Endothelial cell (in vitro differentiated cells): ENCODE measurements around the gene USP54. TPM values are rescaled to one million over a fixed set of nuclear protein-coding genes. Genes with fewer than 3 reads are reported as not detected.
"Not testable (repeated sequence)": the region's sequence is repeated elsewhere in the genome, so short reads cannot be mapped to it uniquely, and the experiment has no call there.

Experiments used
- DNase-seq: peaks from one replicate; pipeline ENCODE4 v3.0.0; 2021; ENCODE audit warnings: low spot score
- H3K27ac Mint-ChIP-seq: one replicate; pipeline ENCODE4 v1.8.0; 2021; ENCODE audit warnings: mixed read lengths, inconsistent platforms; ENCODE audit not compliant: unreplicated experiment
- H3K27me3 Mint-ChIP-seq: one replicate; pipeline ENCODE4 v1.8.0; 2021; ENCODE audit warnings: mild to moderate bottlenecking, moderate library complexity, mixed read lengths, inconsistent platforms; ENCODE audit not compliant: unreplicated experiment
- H3K36me3 Mint-ChIP-seq: one replicate; pipeline ENCODE4 v1.8.0; 2021; ENCODE audit warnings: mild to moderate bottlenecking, low read depth, mixed read lengths, inconsistent platforms; ENCODE audit not compliant: unreplicated experiment
- H3K4me1 Mint-ChIP-seq: one replicate; pipeline ENCODE4 v1.8.0; 2021; ENCODE audit warnings: mild to moderate bottlenecking, mixed read lengths, inconsistent platforms; ENCODE audit not compliant: unreplicated experiment
- H3K4me3 Mint-ChIP-seq: one replicate; pipeline ENCODE4 v1.8.0; 2021; ENCODE audit warnings: mild to moderate bottlenecking, mixed read lengths, inconsistent platforms; ENCODE audit not compliant: unreplicated experiment
- H3K9me3 Mint-ChIP-seq: one replicate; pipeline ENCODE4 v1.8.0; 2021; ENCODE audit warnings: mixed read lengths, inconsistent platforms; ENCODE audit not compliant: unreplicated experiment
- CTCF ChIP-seq: fragments of 200-600 bp; sonication (generic); IDR thresholded peaks from one replicate; pipeline ENCODE4 v1.5.0; 2021; ENCODE audit warnings: antibody characterized with exemption; ENCODE audit not compliant: unreplicated experiment
- total RNA-seq: library from RNA; stranded (reverse); fragmentation: NEBNext Ultra II Directional; extraction: Animal tissue kit (Norgen Biotek cat#: 25700); gene quantifications from one replicate; pipeline ENCODE4 v1.2.1, GENCODE V29; 2021; ENCODE audit not compliant: unreplicated experiment

Gene USP54
- total RNA-seq, 1 donor from 2014 or later, result 267 TPM

GRCh38 chr10:73588656-73589055 lies 2.5 kb downstream of the USP54 start:
- H3K9me3 Mint-ChIP-seq, result no peaks in the 10 kb centered on the region
- no peak for DNase-seq
- peaks cover 59% of the 10 kb centered on the region for H3K4me1 Mint-ChIP-seq
- H3K27me3 Mint-ChIP-seq, result peaks cover 5% of the 10 kb centered on the region
- H3K36me3 Mint-ChIP-seq, result peaks cover 15% of the 10 kb centered on the region
- TF ChIP-seq CTCF, result no peak
- peak overlapping the region; percentile 24 for H3K27ac Mint-ChIP-seq
- peak overlapping the region; percentile 89 for H3K4me3 Mint-ChIP-seq

GRCh38 chr10:73586583-73586984 lies 4.6 kb downstream of the USP54 start:
- Mint-ChIP-seq H3K27ac (peak overlapping the region; percentile 71), H3K4me3 (peak overlapping the region; percentile 70), H3K27me3 (peaks cover 5% of the 10 kb centered on the region), H3K4me1 (peaks cover 58% of the 10 kb centered on the region), H3K9me3 (no peaks in the 10 kb centered on the region), H3K36me3 (peaks cover 19% of the 10 kb centered on the region)
- no peak for DNase-seq
- no peak for TF ChIP-seq CTCF

- Mint-ChIP-seq H3K36me3 (peaks cover 19% of the 10 kb centered on the region), H3K9me3 (no peaks in the 10 kb centered on the region), H3K27me3 (peaks cover 3% of the 10 kb centered on the region), H3K4me3 (peak overlapping the region; percentile 44), H3K4me1 (peaks cover 53% of the 10 kb centered on the region), H3K27ac (no peak overlapping the region)
- TF ChIP-seq CTCF, result no peak
- no peak for DNase-seq
Observed at GRCh38 chr10:73585327-73585726, 5.8 kb downstream of the USP54 start.

GRCh38 chr10:73584737-73585136 lies 6.4 kb downstream of the USP54 start:
- TF ChIP-seq CTCF, result no peak
- H3K27ac Mint-ChIP-seq, result peak overlapping the region; percentile 44
- DNase-seq, result no peak
- peak overlapping the region; percentile 4 for H3K4me3 Mint-ChIP-seq
- peaks cover 19% of the 10 kb centered on the region for H3K36me3 Mint-ChIP-seq
- H3K9me3 Mint-ChIP-seq, result no peaks in the 10 kb centered on the region
- H3K27me3 Mint-ChIP-seq, result peaks cover 3% of the 10 kb centered on the region
- peaks cover 53% of the 10 kb centered on the region for H3K4me1 Mint-ChIP-seq

GRCh38 chr10:73581918-73582317 lies 9.2 kb downstream of the USP54 start:
- peaks cover 26% of the 10 kb centered on the region for H3K36me3 Mint-ChIP-seq
- peaks cover 3% of the 10 kb centered on the region for H3K27me3 Mint-ChIP-seq
- peak overlapping the region; percentile 39 for H3K4me3 Mint-ChIP-seq
- TF ChIP-seq CTCF, result no peak
- no peak for DNase-seq
- no peaks in the 10 kb centered on the region for H3K9me3 Mint-ChIP-seq
- H3K4me1 Mint-ChIP-seq, result peaks cover 41% of the 10 kb centered on the region
- peak overlapping the region; percentile 6 for H3K27ac Mint-ChIP-seq

- H3K27me3 Mint-ChIP-seq, DNase-seq, H3K9me3 Mint-ChIP-seq: not testable (repeated sequence)
- Mint-ChIP-seq H3K4me3 (peak overlapping the region; percentile 77), H3K27ac (peak overlapping the region; percentile 42), H3K4me1 (peaks cover 26% of the 10 kb centered on the region), H3K36me3 (peaks cover 15% of the 10 kb centered on the region)
Observed at GRCh38 chr10:73578927-73579326, 12.2 kb downstream of the USP54 start.
